ENCODE measurements around the gene GYG1.
"Not testable (repeated sequence)": the region's sequence is repeated elsewhere in the genome, so short reads cannot be mapped to it uniquely, and the experiment has no call there.

The GYG1 gene

GRCh38 chr3:148991219-148992026 lies at the start of gene GYG1:
Gene GYG1, plus strand, starts transcription at chr3:148991540. Its CDS starts 101 bp downstream, at chr3:148991641.
- DNase-seq = peak; percentile 87

- DNase-seq = peak; percentile 90
Measured at GRCh38 chr3:148943506-148944205, 47.7 kb upstream of the GYG1 start.

GRCh38 chr3:148945116-148945515 lies 46.2 kb upstream of the GYG1 start:
- DNase-seq = no peak

GRCh38 chr3:148948913-148949657 lies 42.3 kb upstream of the GYG1 start:
- DNase-seq = no peak

- peak; percentile 16 for DNase-seq
Measured at GRCh38 chr3:148950806-148951205, 40.5 kb upstream of the GYG1 start.

- no peak for DNase-seq
Measured at GRCh38 chr3:148951599-148952361, 39.6 kb upstream of the GYG1 start.

GRCh38 chr3:148953094-148953493 lies 38.2 kb upstream of the GYG1 start:
- DNase-seq = no peak

- no peak for DNase-seq
Measured at GRCh38 chr3:148954981-148955380, 36.4 kb upstream of the GYG1 start.

- peak; percentile 76 for DNase-seq
Measured at GRCh38 chr3:148955544-148956346, 35.6 kb upstream of the GYG1 start.

GRCh38 chr3:148957586-148957985 lies 33.8 kb upstream of the GYG1 start:
- DNase-seq = peak; percentile 20

GRCh38 chr3:148958696-148959095 lies 32.6 kb upstream of the GYG1 start:
- DNase-seq = peak; percentile 28

GRCh38 chr3:148962513-148962912 lies 28.8 kb upstream of the GYG1 start:
- peak; percentile 45 for DNase-seq

- DNase-seq = no peak
Measured at GRCh38 chr3:148964809-148965208, 26.5 kb upstream of the GYG1 start.

- no peak for DNase-seq
Measured at GRCh38 chr3:148968321-148968720, 23.0 kb upstream of the GYG1 start.

- no peak for DNase-seq
Measured at GRCh38 chr3:148970271-148970670, 21.1 kb upstream of the GYG1 start.

- no peak for DNase-seq
Measured at GRCh38 chr3:148971401-148972163, 19.8 kb upstream of the GYG1 start.

GRCh38 chr3:148974726-148975125 lies 16.6 kb upstream of the GYG1 start:
- DNase-seq = no peak

- DNase-seq = no peak
Measured at GRCh38 chr3:148975248-148975647, 16.1 kb upstream of the GYG1 start.

- no peak for DNase-seq
Measured at GRCh38 chr3:148975696-148976095, 15.6 kb upstream of the GYG1 start.

GRCh38 chr3:148981273-148981672 lies 10.1 kb upstream of the GYG1 start:
- DNase-seq = no peak

GRCh38 chr3:148987551-148987950 lies 3.8 kb upstream of the GYG1 start:
- not testable (repeated sequence) for DNase-seq
